Ureter (tissue), 1 donor: ENCODE data around the gene RBM12. TPM values are rescaled to one million over a fixed set of nuclear protein-coding genes. Genes with fewer than 3 reads are reported as not detected.

ENCODE experiments used
- DNase-seq: peaks from one replicate; pipeline ENCODE4 v3.0.0-alpha.2; 2020; ENCODE audit warnings: low spot score
- total RNA-seq: library from RNA; stranded (reverse); gene quantifications from one replicate; pipeline ENCODE4 v1.2.4, GENCODE V29; 2023
- donor health status: DM: yes; HTN: yes; CAD: no.

The RBM12 gene
- total RNA-seq, 1 donor from 2014 or later = 133 TPM

DNA sequence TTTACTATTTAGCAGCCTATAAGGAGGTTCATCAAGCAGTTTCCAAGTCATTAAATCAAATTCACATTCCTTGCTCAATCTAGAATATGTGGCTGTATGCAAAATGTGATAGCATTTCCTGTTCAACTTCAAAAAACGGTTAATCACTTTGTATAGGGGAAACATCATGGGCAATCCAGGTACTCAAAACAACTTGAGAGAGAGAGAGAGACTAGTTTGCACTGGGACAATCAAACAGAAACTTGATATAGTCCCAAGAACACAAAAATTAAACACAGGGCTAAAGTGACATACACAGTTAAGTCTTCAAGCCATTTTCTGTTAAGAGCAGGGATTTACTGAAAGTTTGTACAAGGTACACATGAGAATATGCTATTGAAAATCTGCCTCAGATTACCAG lies 7.4 kb downstream of the RBM12 start:
- DNase-seq = no peak

DNA sequence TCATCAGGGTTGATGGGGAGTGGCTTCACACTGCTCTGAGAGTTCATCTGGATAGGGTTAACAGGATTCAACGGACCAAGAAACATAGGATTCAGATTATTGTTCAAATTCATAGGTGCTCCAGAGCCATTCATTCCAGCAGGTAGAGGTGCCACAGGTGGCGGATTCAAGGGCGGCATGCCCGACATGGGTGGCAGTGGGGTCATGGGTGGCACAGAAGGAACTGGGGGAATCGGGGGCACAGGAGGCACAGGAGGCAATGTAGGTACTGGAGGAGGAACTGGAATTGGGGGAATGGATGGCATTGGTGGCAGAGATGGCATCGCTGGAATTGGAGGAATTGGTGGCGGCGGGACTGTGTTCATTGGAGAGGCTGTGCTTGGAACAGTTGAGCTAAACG lies 10.3 kb downstream of the RBM12 start:
- DNase-seq = no peak

DNA sequence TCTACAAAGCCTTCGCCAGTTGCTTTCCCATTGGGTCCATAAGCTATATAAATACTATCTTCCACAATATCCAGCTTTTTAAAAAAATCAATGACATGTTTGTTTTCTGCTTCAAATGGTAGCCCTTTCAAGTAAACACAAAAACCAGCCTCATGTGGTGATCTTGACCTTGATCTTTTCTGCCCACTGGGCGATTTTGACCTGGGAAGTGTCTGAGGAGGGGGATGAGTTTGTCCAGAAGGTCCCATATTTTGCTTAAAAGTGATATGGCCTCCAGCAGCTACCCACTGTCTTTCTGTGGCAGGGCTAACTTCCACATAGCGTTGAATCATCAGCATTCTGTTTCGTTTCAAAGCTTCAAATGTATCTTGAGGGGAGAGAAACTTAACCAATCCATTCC lies 10.8 kb downstream of the RBM12 start:
- no peak for DNase-seq

DNA sequence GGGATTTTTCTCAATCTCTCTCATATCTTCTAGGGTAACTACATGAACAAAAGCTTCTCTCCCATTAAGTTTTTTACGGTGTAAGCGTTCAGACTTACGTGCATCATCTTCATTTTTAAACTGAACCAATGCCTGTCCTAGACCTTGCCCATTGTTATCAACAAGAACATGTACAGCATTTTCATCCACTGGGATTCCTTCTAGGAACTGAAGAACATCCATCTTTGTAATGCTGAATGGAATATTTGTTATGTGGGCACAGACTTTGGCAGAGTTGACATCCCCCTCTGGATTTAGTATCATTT lies 11.3 kb downstream of the RBM12 start:
- DNase-seq = no peak

DNA sequence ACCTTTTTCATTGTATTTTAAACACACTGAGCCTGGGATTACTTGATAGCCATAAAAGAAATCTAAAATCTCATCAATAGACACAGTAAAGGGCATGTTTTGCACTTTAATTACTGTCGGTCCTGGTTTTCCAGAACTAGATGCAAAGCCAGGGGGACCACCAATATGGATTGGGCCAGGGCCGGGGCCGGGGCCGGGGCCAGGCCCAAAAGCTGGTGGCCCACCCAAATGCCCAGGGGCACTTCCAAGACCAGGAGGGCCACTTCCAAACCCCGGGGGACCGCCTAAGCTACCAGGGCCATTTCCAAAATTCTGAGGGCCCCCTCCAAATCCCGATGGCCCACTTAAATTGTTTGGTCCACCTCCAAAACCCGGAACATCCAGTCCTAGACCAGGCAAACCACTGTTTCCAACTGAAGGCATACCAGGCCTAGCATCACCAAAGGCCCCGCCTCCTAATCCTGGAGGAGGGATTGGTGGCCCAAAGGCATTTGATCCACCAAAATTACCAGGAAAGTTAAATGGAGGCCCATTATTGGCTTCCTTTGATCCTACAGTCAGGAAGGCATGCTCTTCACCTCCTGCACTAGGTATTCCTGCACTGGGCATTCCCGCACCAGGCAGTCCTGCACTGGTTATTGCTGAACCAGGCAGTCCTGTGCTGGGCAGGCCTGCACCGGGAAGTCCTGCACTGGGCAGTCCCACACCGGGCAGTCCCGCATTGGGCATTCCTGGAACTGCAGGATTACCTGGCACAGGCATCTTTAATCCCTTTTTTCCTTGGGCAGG lies 11.9 kb downstream of the RBM12 start:
- no peak for DNase-seq

DNA sequence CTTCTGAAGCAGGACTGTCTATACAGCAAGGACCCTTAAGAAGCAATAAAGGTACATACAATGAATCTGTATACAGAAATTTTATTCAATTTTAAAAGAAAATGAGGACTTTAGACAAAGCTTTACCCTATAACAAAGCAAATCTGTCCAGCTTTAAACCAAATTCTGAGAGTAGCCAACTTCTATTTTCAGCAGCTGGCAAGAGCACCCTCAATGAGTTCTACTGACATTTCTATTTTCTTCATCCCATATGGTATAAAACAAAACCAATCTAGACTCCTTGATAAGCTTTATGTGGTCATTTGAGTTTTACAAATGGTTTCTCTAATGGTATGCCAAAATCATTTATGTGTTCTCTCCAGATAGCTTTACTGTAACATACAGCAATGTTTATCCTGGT lies 12.7 kb downstream of the RBM12 start:
- DNase-seq = no peak

DNA sequence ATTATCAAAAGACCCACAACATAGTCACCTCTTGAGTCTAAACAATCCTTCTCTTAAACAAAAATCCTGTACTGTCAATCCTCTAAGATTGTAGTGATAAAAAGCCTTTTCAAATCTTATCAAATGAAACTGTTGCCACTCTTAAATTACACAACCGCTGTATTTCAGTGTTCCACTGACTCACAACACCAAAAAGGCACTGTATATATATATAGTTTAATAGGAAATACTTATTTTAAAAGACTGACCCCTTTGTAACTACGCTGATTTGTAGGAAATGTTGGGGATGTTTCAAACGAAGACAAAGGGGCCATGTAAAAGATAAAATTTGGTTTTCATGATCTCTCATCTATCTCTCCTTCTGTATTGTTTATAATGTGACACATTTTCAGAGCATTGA lies 14.1 kb downstream of the RBM12 start:
- no peak for DNase-seq

DNA sequence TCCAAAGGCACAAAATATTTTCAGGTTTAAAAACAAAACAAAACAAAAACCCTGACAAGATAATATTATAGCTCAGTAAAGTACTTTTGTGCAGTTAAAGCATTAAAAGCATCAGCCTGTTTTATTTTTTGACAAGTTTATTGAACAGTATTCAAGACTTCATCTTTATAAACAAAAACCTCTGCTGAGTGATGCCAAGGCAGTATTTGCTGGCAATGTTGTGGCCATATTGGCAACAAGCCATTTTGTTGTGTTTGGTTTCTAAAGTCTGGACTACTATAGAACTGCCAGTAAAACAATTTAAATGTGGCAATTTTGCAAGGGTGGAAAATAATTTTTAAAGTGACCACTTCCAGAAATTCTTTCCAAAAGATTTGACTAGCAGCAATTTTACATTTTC lies 15.9 kb downstream of the RBM12 start:
- no peak for DNase-seq

DNA sequence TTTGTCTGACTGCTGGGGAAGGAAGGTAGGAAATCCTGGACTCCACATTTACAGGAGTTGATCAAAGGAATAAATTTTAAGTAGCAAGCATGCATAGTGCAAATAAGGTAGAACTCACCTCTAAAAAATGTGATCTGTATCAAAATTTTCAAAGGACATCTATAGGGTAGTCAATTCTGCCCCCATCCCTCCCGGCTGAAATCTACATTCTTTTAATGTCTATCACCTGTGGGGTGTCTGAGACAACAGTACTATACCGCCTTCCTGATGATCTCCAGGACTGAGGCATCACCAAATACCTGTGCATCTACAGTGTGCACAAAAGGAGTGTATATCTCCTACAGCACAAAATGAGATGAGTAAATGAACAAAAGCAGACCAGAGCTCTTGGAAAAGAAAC lies 19.9 kb downstream of the RBM12 start:
- DNase-seq = no peak

DNA sequence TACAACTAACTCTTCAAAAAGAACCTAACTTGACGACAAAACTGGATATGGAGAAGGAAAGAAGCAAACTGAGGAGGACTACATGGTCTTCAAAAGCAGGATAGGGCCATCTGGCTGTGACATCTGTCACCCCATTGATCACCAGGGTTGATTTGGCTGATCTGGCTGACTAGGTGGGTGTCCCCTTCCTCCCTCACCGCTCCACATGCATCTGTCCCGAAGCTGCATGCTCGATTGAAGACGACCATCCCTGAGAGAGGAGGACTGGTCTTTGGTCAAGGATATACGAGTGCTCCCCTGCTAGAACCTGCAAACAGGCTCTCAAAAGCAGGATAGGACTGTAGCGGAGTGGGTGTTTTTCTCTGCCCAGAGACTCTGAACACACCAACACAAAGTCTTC lies 21.7 kb downstream of the RBM12 start:
- DNase-seq = no peak

DNA sequence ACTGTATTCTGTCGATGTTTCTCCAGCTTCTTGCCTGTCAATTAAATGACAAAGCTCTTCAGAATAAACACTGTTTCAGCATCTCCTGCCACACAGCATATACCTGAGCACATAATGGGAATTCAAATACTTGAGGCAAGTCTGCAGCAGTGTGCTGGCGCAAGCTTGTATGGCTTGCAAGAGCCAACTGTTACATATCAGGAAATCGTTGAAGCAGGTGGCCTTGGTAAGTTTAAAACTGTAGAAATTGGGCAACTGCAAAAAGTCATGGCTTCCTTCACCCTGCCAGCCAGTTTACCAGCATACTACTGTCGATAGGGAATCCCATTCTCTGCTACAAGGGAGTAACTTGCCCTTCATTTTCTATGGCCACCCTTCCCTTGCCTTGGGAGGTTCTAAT lies 23.0 kb downstream of the RBM12 start:
- DNase-seq = no peak

DNA sequence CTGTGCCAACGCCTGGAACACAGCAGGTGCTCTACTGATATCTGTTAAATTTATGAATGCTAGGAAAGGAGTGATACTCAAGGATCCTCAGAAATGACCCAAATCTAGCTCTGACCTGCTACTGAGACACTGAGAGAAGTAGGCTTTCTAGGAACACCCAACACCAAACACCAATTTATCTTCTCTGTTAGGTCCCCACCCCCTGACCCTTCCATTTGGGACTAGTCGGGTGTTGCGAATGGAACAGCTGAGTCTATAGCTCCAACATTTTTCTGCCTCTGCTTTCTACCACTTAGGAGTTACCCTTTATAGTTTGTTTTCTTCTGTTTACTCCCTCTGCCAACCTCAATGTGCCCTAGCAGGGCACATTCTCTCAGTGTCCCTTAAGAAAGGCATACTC lies 24.0 kb downstream of the RBM12 start:
- no peak for DNase-seq

DNA sequence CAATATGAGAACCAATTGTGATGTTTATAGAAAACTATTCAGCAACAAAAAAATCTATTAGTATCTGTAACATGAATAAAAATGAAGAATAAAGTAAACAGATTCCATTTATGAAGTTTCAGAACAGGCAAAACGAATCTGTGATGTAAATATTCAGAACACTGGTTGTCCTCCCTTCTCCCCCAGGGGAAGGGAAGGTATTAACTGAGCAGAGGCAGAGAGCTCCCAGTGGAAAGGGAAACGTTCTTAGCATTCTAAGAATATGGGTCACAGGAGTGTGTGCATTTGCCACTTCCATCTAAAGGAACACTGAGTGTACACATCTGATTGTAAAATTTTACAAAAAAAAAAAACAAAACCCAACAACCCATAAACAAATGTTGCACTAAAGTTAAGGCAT lies 25.9 kb downstream of the RBM12 start:
- DNase-seq = no peak

DNA sequence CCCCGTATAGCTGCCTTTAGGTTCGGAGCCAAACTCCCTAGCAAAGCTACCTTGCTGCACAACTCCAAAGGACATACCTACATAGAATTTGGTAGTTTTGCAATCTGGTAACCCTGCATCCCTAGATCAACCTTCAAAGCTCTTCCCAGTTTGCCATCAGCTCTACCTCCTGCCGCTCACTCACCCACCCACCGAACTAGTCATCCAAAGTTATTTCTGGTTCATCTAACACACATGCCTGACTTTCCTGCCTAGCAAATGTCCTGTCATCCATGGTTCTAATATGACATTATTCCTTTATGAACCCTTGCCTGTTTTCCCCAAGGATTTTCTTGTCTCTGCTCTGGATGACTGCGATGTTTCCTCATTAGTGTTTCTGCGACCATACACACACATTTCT lies 27.4 kb downstream of the RBM12 start:
- no peak for DNase-seq

DNA sequence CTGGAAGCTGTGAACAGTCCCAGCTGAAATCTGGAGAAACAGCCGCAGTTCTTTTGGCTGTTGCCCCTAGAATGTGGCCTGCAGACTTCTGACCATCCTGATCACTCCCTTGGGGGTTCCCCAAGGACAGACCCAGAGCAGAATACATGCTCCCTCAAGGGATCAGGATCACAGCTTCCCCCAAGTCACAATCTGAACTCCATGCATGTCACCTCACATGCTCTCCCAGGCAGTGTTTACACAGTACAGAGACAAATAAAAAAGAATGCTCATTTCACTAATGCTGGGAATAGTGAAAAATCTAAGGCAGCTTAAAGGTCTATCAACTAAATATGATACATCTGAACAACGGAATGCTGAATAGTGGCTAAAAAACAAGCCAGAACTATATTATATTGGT lies 28.6 kb downstream of the RBM12 start:
- DNase-seq = no peak

DNA sequence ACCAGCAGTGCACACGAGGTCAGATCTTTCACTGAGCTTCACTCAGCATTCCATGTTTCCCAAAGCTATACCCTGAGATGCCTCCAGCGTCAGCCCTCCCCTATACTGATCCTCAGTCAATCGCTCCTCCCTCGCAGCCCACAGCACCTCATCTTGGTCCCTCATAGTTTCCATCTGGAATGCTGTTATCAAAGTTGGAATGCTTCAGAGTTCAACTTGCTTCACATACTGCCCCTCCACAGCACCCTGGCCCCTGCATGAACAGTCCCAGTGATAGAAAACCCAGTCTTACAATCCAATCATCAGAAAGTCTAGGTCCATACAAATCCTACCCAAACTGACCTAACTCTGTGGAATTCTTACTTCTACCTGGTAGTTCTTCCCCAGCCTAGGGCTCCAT lies 29.0 kb downstream of the RBM12 start:
- no peak for DNase-seq

DNA sequence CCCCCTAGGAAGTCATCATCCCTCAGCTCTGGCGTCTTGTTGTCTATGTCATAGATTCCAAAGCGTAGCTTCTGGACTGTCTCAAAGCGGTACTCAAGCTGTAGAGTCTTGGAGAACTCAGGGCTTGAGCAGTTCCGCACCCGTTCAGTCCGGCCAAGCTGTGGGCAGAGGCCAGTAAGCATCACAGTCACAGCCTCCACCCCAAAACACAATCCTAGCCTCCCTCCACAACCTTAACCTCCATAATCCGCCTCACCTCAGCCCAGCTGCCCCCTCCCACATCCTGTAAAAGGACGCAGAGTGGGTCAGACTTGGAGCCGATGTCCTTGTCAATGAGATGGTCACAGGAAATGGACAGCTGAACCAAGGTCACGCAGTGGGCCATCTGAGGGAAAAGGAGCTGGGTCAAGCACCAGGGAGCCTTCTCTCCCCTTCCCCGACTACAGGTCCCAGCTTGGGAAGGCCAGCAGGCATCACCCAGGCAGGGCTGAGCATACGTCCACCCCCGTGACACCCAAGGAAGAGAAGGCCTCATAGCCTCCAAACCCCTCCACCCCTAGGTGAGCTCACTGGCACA lies 32.1 kb downstream of the RBM12 start:
- DNase-seq = no peak

DNA sequence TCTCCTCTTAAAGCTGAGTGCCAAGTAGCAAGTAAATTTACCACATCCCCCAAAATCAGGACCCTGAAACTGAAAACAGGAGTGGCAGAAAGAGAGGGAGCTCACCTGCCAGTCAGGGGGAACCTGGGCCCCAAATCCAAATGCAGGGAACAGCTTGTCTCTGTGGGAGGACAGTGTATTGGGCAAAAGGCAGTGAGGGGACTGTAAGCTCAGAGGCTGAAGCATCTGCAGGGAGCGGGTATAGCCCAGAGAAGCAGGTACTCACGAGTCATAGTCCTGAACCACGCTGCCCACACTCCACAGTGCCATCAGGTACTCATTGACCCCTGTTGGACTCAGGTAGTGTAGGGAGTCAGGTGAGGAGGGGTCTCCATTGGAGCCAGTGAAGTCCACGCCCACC lies 34.1 kb downstream of the RBM12 start:
- DNase-seq = no peak

DNA sequence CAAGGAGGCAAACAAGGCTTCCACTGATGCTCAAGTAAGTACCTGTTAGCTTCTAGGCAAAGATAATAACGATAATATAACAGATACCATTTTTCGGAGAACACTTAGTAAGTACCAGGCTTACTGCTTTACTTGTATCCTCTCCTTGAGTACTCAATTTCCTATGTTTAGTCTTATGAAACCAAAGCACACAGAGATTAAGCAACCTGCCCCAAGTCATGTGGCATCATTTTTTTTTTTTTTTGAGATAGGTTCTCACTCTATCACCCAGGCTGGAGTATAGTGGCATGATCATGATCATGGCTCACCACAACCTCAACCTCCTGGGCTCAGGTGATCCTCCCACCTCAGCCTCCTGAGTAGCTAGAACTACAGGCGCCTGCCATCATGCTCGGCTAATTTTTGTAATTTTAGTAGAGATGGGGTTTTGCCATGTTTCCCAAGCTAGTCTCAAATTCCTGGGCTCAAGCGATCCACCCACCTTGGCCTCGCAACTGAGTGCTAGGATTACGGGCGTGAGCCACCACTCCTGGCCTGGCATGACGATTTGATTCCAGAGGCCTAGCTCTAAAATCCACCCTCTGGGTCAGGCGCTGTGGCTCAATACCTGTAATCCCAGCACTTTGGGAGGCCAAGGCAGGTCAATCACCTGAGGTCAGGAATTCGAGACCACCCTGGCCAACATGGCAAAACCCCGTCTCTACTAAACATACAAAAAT lies 35.1 kb downstream of the RBM12 start:
- no peak for DNase-seq

DNA sequence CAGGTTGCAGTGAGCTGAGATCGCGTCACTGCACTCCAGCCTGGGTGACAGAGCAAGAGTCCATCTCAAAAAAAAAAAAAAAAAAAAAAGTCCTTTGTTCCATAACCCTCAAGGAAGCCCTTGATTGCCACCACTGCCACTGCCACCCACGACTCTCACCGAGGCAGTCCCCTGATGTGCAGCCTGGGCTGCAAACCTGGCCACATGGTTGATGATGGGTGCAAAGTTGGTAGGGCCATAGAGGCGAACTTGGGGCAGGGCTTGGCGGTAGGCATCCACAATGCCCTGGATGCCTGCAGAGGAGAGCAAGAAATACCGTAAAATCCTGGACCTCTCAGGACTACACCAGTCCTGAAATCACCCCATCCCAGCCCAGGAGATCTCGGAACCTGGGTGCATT lies 37.6 kb downstream of the RBM12 start:
- DNase-seq = peak; percentile 30

DNA sequence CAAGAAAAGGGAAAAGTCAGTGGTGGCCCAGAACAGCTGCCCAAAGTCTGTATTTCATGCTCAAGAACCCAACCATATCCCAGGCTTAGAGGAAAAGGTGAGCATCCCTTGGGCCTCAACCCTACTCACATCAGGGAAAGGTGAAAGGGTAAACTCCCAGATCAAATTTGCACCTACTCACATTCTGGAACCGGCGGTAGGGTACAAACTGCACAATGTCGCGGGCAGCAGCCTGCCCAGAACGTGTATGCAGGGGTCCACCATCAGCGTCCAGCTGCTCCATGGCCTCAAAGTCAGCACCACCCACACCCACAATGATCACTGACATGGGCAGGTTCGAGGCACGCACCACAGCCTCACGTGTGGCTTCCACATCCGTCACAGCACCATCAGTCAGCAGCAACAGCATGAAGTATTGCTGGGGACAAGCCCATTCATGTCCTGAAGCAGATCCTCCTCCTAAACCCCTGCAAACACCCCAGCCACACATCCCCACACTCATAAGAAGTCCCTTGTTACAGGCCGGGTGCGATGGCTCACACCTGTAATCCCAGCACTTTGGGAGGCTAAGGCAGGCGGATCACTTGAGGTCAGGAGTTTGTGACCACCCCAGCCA lies 38.2 kb downstream of the RBM12 start:
- no peak for DNase-seq

DNA sequence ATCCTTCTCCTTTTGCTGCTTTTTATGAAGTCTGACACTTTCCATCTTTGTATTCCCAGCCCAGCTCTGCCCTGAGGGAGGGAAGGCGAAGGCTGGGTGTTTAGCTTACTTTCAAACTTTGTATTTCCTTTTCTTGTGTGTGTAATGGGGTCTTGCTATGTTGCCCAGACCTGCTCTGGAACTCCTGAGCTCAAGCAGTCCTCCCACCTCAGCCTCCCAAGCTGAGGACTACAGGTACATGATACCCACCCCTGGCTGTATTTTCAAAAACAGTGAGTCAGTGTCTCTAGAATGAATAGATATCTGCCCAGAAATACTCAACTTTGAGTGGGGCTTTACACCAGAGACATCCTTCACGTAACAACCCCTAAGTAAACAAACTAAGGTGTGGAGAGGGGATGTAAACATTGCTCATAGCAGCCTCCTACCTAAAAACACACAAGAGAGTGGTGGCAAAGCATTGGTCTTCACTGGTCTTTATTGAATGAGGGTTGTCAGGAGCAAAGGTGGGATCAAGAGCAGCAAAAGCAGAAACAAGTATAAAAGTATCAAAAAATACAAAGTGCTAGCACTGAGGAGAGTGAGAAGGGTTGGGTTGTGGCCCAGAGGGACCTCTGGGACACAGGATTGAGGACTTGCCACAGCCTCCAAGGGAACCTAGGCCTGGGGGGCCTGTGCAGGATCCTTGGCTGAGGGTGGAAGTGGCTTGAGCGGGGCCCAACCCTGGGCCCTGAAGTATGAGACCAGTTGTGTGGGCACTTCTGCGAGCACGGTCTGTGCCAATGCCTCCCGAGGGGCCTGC lies 38.9 kb downstream of the RBM12 start:
- no peak for DNase-seq
